H1 (cell line): ENCODE results near the gene MCC. TPM values are rescaled to one million over a fixed set of nuclear protein-coding genes. Genes with fewer than 3 reads are reported as not detected.

Experiments used
- CHD7 ChIP-seq: fragments of 300-600 bp; sonication (generic); IDR thresholded peaks from 2 replicates; pipeline ENCODE4 v1.7.1; 2012; ENCODE audit warnings: low read length, moderate library complexity, mild to moderate bottlenecking, inconsistent platforms; ENCODE audit not compliant: insufficient replicate concordance
- KDM5A ChIP-seq: fragments of 200-600 bp; IDR thresholded peaks from 2 replicates; pipeline ENCODE4 v1.7.1; 2012; ENCODE audit warnings: mild to moderate bottlenecking, low read length, inconsistent platforms, mixed read lengths
- TAF1 ChIP-seq: IDR thresholded peaks from 2 replicates; pipeline ENCODE4 v1.6.1; 2011; ENCODE audit warnings: mild to moderate bottlenecking, low read depth, low read length
- USF2 ChIP-seq: IDR thresholded peaks from 2 replicates; pipeline ENCODE4 v1.6.1; 2011; ENCODE audit warnings: low read length, improper control_type of control experiment
- polyA plus RNA-seq, 7 experiments: library from polyadenylated mRNA; depleted of rRNA in 3 of 7; stranded (reverse) in 5 of 7; unstranded in 2 of 7; fragments of >200 nt in 5 of 7; fragments of 200-250 nt in 2 of 7; gene quantifications; 1 replicate in 5 of 7; 2 replicates in 1 of 7; 4 replicates in 1 of 7; pipeline versions ENCODE4 v1.2.1 to v1.2.3, GENCODE V29; 2011 to 2013; ENCODE audit warnings: missing spikeins in 2 of 7, mixed read lengths in 2 of 7
- total RNA-seq: library from RNA; stranded (reverse); fragmentation: NEBNext Ultra II Directional; extraction: Animal tissue kit (Norgen Biotek cat#: 25700); gene quantifications from 2 replicates; pipeline ENCODE4 v1.2.1, GENCODE V29; 2021
- TF ChIP-seq, protein P1 (sequence below), 3 experiments: IDR thresholded peaks; 1 replicate in 2 of 3; 2 replicates in 1 of 3; pipeline versions ENCODE4 v1.5.1 to v1.6.1; 2011; ENCODE audit warnings: low read length in 3 of 3, mild to moderate bottlenecking in 3 of 3, inconsistent platforms in 2 of 3, low read depth in 1 of 3, moderate library complexity in 1 of 3; ENCODE audit not compliant: insufficient read depth in 1 of 3; ENCODE audit errors: control extremely low read depth in 1 of 3

MCC gene
- total and polyA plus RNA-seq, 2 of the 8 experiments (the other 6 are each of a cell fraction or from before 2014, with no cell fraction given) = 2.6 to 18.3 TPM

GRCh38 chr5:113061846-113062780 lies 426.1 kb downstream of the MCC start (continued):
- TF ChIP-seq CHD7 = no peak
- TF ChIP-seq, protein P1, sequence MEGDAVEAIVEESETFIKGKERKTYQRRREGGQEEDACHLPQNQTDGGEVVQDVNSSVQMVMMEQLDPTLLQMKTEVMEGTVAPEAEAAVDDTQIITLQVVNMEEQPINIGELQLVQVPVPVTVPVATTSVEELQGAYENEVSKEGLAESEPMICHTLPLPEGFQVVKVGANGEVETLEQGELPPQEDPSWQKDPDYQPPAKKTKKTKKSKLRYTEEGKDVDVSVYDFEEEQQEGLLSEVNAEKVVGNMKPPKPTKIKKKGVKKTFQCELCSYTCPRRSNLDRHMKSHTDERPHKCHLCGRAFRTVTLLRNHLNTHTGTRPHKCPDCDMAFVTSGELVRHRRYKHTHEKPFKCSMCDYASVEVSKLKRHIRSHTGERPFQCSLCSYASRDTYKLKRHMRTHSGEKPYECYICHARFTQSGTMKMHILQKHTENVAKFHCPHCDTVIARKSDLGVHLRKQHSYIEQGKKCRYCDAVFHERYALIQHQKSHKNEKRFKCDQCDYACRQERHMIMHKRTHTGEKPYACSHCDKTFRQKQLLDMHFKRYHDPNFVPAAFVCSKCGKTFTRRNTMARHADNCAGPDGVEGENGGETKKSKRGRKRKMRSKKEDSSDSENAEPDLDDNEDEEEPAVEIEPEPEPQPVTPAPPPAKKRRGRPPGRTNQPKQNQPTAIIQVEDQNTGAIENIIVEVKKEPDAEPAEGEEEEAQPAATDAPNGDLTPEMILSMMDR (IDR thresholded peaks at IDR 0.05; ENCODE audit: control extremely low read depth in 1 of 3, insufficient read depth in 1 of 3, low read depth in 1 of 3, low read length in 3 of 3) = no peak
- TF ChIP-seq KDM5A = no peak
- TF ChIP-seq TAF1 = no peak
- TF ChIP-seq USF2 = no peak
